Activated naive CD4-positive, alpha-beta T cell treated with anti-CD3 and anti-CD28 coated beads, Interleukin-2, amount 50 U/mL, for 72 hours (primary cell): ENCODE data around the gene CLASP1. TPM values are rescaled to one million over a fixed set of nuclear protein-coding genes. Genes with fewer than 3 reads are reported as not detected.
"Not testable (repeated sequence)": the region's sequence is repeated elsewhere in the genome, so short reads cannot be mapped to it uniquely, and the experiment has no call there.

Experiments
- ATAC-seq, 2 donors: fragments of 150-1000 bp; cut with Tn5 transposase; 2 replicates each; pipeline ENCODE4 v1.10.0; 2021; ENCODE audit warnings: mild to moderate bottlenecking in 2 of 2, moderate library complexity in 2 of 2
- DNase-seq, 2 donors: peaks; one replicate each; pipeline ENCODE4 v3.0.0; 2021 to 2022; ENCODE audit warnings: low spot score in 2 of 2
- H3K27ac Mint-ChIP-seq, 2 donors: one replicate each; pipeline ENCODE4 v1.8.0; 2022; ENCODE audit warnings: mild to moderate bottlenecking in 2 of 2, mixed read lengths in 2 of 2
- H3K36me3 Mint-ChIP-seq, 2 donors: one replicate each; pipeline ENCODE4 v1.8.0; 2022; ENCODE audit warnings: mixed read lengths in 2 of 2
- H3K9me3 Mint-ChIP-seq, 2 donors: one replicate each; pipeline ENCODE4 v1.8.0; 2022; ENCODE audit warnings: mixed read lengths in 2 of 2
- total RNA-seq, 2 donors: library from RNA; stranded (reverse); gene quantifications; one replicate each; pipeline ENCODE4 v1.2.3, GENCODE V29; 2022

CLASP1 gene
- total RNA-seq, 2 donors from 2014 or later: 82.3 to 98.6 TPM

DNA sequence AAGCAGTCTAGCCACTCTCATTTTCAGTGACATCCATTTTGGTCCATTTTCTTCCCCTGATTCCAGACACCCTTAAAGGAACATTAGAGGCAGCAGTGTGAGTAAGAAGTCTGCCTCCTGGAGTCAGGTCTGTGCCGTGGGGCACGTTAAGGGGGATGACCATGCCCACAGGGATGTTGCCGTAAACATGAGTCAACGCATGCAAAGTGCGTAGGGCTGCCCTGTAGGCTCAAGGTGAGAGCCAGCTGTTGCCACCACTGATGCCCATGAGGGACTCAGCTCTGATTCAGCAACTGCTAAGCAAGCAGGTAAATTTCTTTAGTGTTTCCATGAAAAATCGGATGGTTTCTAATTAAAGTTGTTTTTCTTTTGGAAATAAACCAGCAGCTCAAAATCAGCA is 302.9 kb downstream of the CLASP1 start:
- ATAC-seq: no peak

DNA sequence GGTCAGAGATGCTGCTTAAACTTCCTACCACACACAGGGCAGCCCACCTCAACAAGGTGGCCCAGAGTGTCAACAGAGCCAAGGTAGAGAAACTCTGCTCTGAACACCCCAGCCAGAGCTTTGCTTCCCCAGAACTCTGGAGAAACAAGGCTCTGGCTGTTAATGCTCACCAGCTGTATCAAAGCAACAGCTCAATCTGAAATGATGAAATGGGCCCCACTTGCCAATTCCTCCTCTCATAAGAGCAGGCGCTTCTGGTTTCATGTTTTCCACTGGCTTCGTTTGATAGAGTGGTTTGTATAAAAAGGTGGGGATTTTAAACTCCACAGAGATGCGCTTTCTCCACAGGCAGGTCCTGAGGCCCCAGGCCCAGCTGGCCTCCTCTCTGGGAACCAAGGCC is 303.4 kb downstream of the CLASP1 start:
- peaks cover 10 to 17% of the 10 kb centered on the region in 2 donors for H3K36me3 Mint-ChIP-seq
- no peaks in the 10 kb centered on the region for H3K9me3 Mint-ChIP-seq
- DNase-seq (no peak), ATAC-seq (no peak)
- H3K27ac Mint-ChIP-seq: peak overlapping the region in 1 of 2 donors; percentile 66

More for the DNA sequence above, 302.9 kb downstream of the CLASP1 start:
- Mint-ChIP-seq H3K27ac (peak overlapping the region in 1 of 2 donors; percentile 66), H3K36me3 (peaks cover 10 to 17% of the 10 kb centered on the region in 2 donors), H3K9me3 (no peaks in the 10 kb centered on the region)
- no peak for DNase-seq

DNA sequence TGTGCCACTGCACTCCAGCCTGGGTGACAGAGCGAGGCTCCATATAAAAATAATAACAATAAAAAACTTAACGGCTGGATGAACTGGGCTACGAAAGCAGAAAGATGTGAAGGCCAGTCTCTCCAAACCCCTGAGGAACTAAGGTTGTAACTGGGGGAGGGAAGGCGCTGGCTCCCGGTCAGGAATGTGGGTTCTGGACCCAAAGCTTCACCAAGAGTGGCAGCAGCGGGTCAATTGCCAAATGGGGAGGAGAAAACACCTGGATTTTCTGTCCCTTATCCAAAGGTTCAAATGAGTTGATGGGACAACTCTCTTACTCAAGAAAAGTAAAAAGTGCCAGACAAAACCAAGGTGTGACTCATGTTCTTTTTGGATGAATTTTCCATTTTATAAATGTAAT is 304.2 kb downstream of the CLASP1 start:
- peaks cover 10 to 17% of the 10 kb centered on the region in 2 donors for H3K36me3 Mint-ChIP-seq
- ATAC-seq (no peak), DNase-seq (no peak)
- H3K9me3 Mint-ChIP-seq: no peaks in the 10 kb centered on the region
- H3K27ac Mint-ChIP-seq: no peak overlapping the region

DNA sequence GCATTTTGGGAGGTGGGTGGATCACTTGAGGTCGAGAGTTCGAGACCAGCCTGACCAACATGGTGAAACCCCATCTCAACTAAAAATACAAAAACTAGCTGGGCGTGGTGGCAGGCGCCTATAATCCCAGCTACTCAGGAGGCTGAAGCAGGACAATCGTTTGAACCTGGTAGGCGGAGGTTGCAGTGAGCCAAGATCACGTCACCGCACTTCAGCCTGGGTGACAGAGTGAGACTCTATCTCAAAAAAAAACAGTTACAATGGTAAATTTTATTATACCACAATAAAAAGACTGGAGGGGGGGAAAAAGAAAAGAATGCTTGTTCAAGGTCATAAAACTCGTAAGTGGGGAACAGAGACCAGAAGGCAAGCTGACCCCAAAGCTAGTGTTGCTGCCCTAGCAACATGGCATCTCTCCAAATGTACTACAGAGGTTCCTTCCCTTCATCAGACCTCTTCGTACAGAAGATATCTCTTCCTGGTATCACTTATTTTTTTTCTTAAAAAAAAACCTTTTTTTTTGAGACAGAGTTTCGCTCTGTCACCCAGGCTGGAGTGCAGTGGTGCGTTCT is 305.3 kb downstream of the CLASP1 start:
- not testable (repeated sequence) for ATAC-seq, H3K9me3 Mint-ChIP-seq, DNase-seq
- Mint-ChIP-seq H3K27ac (peak overlapping the region in 1 of 2 donors; percentile 55), H3K36me3 (peaks cover 10 to 17% of the 10 kb centered on the region in 2 donors)

DNA sequence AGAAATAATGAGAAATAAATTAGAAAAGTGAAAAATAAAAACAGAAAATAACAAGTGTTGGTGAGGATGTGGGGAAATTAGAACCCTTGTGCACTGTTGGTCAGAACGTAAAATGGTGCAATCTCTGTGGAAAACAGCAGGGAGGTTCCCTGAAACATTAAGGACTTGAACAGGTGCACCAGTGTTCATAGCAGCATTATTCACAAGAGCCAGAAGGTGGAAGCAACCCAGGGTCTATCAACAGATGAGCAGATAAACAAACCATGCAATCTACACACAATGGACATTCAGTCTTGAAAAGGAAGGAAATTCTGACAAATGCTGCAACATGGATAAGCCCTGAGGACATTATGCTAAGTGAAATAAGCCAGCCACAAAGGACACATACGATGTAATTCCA is 306.1 kb downstream of the CLASP1 start:
- Mint-ChIP-seq H3K27ac (no peak overlapping the region), H3K9me3 (no peaks in the 10 kb centered on the region), H3K36me3 (peaks cover 10 to 12% of the 10 kb centered on the region in 2 donors)
- ATAC-seq (no peak), DNase-seq (no peak)

DNA sequence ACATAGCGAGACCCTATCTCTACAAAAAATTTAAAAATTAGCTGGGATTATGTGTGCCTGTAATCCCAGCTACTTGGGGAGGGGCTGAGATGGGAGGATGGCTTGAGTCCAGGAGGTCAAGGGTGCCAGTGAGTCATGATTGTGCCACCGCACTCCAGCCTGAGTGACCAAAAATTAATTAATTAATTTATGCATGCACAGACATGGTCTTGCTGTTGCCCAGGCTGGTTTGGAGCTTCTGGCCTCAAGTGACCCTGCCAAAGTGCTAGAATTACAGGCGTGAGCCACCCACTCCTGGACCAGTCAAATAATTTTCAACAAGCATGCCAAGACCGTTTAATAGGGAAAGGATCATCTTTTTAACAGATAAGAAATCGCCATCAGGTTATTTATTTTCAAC is 306.5 kb downstream of the CLASP1 start:
- ATAC-seq: no peak
- H3K36me3 Mint-ChIP-seq: peaks cover 10 to 12% of the 10 kb centered on the region in 2 donors
- no peaks in the 10 kb centered on the region for H3K9me3 Mint-ChIP-seq
- no peak overlapping the region for H3K27ac Mint-ChIP-seq
- DNase-seq: no peak

DNA sequence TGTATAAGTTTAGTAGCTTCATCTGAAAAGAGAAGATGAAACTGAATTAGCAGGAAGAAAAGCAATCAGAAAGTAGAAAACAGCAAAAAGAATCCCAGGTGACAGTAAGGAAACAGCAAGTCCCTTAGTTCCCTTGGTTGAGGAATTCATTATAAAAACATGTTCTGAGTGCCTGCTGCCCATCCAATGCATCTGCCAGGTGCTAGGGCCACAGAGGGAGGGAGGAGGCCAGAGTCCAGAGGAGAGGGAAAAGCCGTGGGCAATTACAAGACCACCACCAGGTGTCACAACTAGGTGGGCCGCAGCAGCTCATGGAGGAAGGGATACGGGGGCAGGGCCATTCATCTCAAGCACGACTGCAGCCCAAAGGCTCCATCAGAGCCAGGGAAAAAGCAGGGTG is 308.3 kb downstream of the CLASP1 start:
- peaks cover 0 to 6% of the 10 kb centered on the region in 2 donors for H3K36me3 Mint-ChIP-seq
- H3K27ac Mint-ChIP-seq: peak overlapping the region; percentile 22 to 83
- DNase-seq: no peak
- ATAC-seq: no peak
- no peaks in the 10 kb centered on the region for H3K9me3 Mint-ChIP-seq

DNA sequence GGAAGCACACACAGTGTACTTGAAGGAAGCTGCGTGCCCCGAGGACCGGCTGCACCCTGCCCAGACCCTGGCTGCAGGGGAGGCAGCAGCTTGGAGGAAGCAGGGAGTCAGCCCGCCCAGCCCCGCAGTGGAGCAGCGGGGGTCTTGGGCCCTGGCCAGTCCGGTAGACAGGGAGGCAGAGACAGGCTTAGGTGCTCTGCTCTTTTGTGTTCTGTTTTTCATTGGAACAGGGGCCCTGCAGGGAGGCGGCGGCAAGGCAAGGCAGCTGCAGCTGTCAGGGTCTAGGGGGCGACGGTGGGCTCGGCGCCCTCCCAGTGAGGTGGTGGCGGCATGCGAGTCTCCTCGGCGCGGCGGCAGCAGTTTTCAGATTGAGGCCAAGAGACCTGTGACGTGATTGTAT is 311.0 kb downstream of the CLASP1 start:
- DNase-seq (no peak), ATAC-seq (no peak)
- Mint-ChIP-seq H3K27ac (no peak overlapping the region), H3K9me3 (no peaks in the 10 kb centered on the region), H3K36me3 (peaks cover 0 to 2% of the 10 kb centered on the region in 2 donors)

DNA sequence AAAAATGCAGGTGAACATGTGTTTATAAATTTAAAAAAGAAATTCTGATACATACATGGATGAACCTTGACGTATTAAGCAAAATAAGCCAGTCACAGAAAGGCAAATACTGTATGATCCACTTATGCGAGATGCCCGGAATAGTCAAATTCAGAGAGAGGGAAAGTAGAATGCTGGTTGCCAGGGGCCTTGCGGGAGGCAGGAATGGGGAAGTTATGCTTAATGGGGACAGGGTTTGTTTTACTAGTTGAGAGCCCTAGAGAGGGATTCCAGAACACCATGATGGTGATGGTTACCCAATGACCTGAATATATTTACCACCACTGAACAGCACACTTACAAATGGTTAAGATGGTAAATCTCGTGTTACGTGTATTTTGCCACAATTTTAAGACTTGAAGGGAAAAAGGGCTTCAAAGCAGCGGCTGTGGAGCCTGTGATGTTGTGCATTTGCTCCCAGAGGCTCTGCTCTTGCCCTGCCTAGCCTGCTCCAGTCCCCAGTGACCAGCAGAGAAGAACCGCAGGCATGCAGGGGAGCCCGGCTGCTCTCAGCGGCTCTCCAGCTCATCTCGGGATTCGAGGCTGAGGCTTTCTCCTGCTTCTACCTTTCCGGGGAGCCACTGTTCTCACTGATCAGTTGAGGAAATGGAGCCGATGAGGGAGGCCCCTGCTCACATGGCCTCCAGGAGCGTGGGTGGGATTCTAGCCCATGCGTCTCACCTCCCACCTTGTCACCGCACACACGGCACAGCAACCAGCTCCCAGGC is 312.6 kb downstream of the CLASP1 start:
- ATAC-seq: no peak
- no peaks in the 10 kb centered on the region for H3K36me3 Mint-ChIP-seq
- DNase-seq: no peak
- peak overlapping the region; percentile 3 to 59 for H3K27ac Mint-ChIP-seq
- H3K9me3 Mint-ChIP-seq: no peaks in the 10 kb centered on the region

DNA sequence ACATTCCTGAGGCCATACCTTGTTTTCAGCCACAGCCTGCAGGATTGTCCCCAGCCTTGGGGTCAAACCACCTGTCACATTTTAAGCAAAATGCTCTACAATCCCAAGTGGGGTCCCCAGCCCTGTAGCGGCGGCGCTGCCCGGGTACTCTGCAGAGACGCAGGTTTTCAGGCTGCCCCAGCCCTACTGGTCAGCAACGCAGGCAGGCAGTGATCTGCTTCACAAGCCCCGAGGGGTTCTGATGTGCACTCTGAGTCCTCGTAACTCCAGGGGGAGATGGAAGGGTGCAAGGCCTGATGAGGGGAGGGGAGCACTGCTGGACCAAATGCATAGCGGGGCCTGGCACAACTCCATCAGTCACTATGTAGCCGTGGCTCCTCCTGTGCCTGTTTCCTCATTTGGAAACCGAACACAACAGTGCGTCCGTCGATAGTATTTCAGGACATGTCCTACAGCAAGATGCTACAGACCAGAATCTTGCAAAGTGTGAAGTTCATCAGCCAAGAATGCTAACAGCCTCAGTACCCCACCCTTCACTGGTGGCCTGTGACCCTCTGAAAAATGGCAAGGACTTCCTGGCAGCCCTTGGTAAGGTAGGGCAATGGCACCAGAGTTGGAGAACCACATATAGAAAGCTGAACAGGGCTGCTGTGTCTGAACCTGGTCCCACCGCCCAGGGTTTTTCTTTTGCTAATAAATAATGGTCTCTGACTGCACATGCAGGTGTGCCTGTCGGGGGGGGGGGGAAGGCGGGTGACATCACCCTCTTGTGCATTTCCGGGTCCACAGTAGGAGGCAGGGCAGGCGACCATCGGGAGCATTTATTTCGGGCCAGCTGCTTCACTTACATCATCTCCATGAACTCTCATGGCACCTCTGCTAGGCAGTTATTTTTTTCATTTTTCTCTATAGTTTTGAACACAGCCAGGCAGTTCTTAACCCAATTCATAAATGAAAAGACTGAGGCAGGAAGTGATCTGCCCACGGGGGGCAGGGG is 313.7 kb downstream of the CLASP1 start:
- Mint-ChIP-seq H3K36me3 (no peaks in the 10 kb centered on the region), H3K27ac (peak overlapping the region; percentile 53 to 59), H3K9me3 (no peaks in the 10 kb centered on the region)
- no peak for ATAC-seq
- no peak for DNase-seq

DNA sequence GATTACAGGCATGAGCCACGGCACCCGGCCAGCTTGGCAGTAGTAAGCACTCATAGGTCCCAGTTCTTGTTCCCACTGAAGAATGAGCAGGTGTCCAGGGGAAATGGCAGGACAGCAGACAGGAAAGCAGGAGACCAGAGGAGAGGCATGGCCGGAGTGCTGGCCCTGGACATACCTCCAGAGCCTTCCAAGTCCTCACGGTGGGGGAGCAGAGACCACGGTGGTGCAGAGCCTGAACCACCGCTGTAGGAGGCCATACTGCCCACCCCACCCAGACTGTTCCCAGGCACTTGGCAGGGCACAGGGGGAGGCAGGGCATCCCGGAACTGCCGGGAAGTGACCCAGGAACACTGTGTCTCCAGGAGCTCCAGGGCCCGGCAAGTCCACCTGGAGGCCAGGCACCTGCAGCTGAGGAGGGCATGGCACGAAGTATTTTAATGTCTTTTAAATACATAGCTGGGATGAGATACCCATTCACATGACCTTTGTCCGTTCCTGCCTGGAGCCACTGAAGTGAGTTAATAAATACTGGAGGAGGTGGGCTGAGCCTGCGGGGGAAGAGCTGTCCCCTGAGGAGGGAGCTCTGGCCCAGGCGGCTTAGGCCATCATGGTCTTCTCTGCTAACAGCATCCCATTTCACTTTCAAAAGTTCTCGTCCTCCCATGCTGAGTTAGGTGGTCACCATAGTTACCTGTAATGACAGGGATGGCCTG is 314.5 kb downstream of the CLASP1 start:
- peak in 1 of 2 donors; percentile 19 for ATAC-seq
- H3K27ac Mint-ChIP-seq: no peak overlapping the region
- no peaks in the 10 kb centered on the region for H3K9me3 Mint-ChIP-seq
- DNase-seq: peak in 1 of 2 donors; percentile 30
- H3K36me3 Mint-ChIP-seq: no peaks in the 10 kb centered on the region

DNA sequence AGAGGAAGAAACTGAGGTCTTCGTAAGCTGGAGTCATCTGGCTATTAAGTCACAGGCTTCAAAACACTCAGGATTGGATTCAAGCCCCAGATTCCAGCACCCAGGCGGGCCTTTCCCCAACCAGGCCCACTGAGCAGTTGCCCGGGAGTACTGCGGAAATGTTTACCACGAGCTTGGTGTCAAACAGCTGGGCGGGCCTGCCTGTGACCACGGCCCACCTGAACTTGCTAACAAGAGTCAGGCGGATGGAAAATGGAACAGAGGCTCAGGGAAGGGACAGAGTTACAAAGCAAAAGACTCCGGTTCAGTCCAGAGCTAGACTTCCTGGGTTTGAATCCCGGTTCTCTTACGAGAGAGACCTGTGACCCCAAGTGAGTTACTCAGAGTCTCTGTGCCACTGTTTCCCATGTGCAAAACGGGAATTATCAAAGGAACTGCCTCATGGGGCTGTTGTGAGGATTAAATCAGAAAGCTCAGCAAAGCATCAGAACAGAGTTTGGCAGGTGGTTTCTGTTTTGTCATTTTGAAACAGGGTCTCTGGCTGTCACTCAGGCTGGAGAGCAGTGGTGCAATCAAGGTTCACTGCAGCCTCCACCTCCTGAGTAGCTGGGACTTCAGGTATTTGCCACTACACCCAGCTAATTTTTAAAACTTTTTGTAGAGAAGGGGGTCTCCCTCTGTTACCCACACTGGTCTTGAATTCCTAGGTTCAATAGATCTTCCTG is 315.3 kb downstream of the CLASP1 start:
- Mint-ChIP-seq H3K9me3 (no peaks in the 10 kb centered on the region), H3K36me3 (no peaks in the 10 kb centered on the region)

DNA sequence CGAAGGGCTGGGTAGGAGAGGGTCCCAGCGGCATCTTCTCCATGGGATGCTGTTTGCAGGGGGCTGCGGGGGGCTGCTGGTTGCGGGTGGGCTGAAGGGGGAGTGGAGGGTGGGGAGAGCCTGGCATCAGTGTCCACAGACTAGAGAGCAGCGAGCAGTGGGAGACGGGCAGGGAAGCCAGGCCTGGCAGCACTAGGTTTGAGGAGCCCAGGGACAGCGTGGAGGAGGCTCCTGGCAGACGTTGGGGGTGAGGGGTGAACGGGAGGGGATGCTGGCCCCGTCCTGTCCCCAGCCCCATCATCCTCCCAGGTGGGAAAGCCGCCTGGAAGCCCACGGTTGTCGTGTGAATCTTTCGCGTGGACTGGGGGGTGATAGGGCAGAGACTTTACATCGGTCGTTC is 316.0 kb downstream of the CLASP1 start:
- Mint-ChIP-seq H3K36me3 (no peaks in the 10 kb centered on the region), H3K27ac (no peak overlapping the region), H3K9me3 (no peaks in the 10 kb centered on the region)
- no peak for ATAC-seq
- no peak for DNase-seq

More for the DNA sequence above, 315.3 kb downstream of the CLASP1 start:
- peak in 1 of 2 donors; percentile 30 for ATAC-seq
- H3K27ac Mint-ChIP-seq: no peak overlapping the region
- peak in 1 of 2 donors; percentile 3 for DNase-seq

DNA sequence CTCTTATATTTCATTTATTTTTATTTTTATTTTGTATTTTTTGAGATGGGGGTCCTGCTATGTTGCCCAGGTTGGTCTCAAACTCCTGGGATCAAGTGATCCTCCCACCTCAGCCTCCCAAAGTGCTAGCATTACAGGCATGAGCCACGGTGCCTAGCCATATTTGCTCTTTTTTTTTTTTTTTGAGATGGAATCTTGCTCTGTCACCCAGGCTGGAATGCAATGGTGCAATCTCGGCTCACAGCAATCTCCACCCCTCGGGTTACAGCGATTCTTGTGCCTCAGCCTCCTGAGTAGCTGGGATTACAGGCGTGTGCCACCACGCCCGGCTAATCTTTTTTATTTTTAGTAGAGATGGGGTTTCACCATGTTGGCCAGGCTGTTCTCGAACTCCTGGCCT is 317.9 kb downstream of the CLASP1 start:
- peak in 1 of 2 donors; percentile 26 for DNase-seq
- not testable (repeated sequence) for ATAC-seq, H3K27ac Mint-ChIP-seq, H3K36me3 Mint-ChIP-seq, H3K9me3 Mint-ChIP-seq

DNA sequence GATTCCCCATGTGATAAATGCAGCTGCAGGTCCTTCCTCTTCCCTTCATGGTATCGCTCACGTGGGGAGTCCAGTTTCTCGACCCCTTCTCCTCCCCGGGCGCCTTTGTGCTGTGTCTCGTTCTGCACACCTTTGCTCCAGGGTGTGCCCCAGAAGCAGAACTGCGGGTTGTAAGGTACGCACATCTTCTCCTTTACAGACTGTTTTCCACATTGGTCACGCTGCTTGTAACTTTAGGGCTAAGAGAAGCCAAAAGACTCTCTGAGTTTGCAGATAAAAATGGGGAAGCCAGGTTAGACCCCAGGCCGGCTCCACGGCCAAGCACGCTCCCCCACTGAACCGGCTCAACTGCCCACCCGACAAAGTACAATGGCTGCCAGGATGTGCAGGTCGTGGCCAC is 318.3 kb downstream of the CLASP1 start:
- H3K36me3 Mint-ChIP-seq: no peaks in the 10 kb centered on the region
- H3K27ac Mint-ChIP-seq: no peak overlapping the region
- no peak for ATAC-seq
- H3K9me3 Mint-ChIP-seq: no peaks in the 10 kb centered on the region
- no peak for DNase-seq

DNA sequence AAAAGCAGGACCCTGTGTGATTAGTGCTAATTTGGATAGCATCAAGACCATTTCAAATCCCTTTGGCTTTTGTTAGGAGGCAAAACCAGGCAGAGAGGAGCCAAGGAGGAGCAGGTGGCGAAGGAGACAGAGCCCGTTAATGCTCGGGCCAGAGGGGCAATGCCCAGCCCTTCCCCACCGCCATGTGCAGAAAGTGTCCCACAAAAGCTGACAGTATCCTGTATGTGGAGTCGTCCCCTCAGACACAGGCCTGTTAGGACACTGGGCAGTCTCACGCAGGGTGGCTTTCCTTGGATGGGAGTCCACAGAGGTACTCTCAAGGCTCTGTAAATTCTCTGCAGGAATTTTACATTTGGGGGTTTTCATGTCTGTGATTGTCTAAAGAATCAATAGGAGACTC is 319.5 kb downstream of the CLASP1 start:
- DNase-seq (no peak), ATAC-seq (no peak)
- H3K9me3 Mint-ChIP-seq: no peaks in the 10 kb centered on the region
- H3K36me3 Mint-ChIP-seq: no peaks in the 10 kb centered on the region
- H3K27ac Mint-ChIP-seq: peak overlapping the region in 1 of 2 donors; percentile 76
